Activated T-cell treated with anti-CD3 and anti-CD28 coated beads, Interleukin-2, amount 50 U/mL, for 48 hours (primary cell): Measurements from ENCODE around the gene MARCHF2.

ENCODE experiments used
- DNase-seq, 2 experiments: peaks; one replicate each; pipeline ENCODE4 v3.0.0-alpha.2; 2020

MARCHF2 gene

DNA sequence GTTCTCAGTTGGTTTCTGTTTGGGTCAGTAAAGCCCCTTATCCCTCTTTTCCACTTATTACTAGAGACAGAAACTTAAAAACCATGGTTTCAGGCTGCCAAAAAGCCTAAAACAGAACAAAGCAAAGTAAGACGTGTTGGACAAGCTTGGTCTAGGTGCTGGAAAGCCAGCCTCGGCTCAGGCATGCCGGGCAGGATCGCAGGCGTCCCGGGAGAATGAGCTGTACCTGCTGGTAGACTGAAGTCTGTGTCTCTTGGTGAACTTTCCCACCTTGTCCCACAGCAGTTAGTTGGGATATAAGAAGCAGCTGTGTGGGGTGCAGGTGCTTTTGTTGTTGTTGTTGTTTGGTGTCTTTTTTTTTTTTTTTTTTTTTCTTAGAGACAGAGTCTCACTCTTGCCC is 68.5 kb downstream of the MARCHF2 start:
- DNase-seq, result no peak

GRCh38 chr19:8482696-8483095 is 69.6 kb downstream of the MARCHF2 start:
- DNase-seq, result no peak

GRCh38 chr19:8483165-8483564 is 70.1 kb downstream of the MARCHF2 start:
- DNase-seq, result no peak

DNA sequence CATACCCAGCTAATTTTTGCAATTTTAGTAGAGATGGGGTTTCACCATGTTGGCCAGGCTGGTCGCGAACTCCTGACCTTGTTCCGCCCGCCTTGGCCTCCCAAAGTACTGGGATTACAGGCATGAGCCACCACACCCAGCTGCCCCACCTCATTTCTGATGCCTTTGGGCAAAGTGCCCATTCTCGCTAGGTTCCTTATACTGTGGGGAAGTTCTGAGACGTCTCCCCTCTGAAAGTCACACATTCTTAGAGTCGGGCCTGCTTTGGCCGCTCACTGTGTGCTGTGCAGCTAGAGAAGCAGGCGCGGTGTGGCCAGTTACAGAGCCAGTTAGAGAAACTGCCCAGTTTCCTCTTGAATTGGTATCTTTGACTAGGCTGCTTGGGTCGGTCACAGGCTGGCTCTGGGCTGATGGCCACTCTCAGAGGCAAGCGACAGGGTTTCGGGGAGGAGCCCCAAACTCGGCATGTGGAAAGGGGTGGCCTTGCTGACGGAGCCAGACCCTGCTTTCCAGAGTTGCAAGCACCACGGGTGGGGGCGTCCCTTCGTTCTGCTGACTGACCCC is 71.3 kb downstream of the MARCHF2 start:
- DNase-seq, result no peak

DNA sequence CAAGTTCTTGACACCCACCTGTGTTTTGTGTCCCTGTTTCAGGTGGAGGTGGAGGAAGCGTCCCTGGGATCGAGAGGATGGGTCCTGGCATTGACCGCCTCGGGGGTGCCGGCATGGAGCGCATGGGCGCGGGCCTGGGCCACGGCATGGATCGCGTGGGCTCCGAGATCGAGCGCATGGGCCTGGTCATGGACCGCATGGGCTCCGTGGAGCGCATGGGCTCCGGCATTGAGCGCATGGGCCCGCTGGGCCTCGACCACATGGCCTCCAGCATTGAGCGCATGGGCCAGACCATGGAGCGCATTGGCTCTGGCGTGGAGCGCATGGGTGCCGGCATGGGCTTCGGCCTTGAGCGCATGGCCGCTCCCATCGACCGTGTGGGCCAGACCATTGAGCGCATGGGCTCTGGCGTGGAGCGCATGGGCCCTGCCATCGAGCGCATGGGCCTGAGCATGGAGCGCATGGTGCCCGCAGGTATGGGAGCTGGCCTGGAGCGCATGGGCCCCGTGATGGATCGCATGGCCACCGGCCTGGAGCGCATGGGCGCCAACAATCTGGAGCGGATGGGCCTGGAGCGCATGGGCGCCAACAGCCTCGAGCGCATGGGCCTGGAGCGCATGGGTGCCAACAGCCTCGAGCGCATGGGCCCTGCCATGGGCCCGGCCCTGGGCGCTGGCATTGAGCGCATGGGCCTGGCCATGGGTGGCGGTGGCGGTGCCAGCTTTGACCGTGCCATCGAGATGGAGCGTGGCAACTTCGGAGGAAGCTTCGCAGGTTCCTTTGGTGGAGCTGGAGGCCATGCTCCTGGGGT is 72.7 kb downstream of the MARCHF2 start:
- DNase-seq, result no peak

DNA sequence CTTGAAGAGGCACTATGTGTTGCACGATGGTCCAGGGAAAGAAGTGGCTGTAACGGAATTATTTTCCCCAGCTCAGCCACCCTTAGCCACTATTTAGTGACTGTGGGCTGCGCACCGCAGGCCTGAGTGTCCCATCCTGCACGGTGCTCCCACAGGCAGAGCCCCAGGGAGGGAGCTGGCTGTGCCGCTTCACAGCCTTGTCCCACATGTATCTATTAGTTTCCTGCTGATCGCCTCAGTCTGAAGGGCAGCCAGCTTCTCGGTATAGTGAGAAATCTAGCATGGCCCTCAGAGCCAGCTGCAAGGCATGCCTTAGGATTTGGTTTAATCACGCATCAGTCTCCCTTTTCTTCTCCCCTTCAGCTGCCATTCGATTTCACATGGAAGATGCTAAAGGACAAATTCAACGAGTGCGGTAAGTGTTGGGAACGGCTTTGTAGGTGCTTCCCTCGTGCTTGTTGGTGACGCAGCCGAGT is 73.6 kb downstream of the MARCHF2 start:
- DNase-seq, result no peak

- peak; percentile 78 to 85 for DNase-seq
Observed at GRCh38 chr19:8487137-8487851, 74.2 kb downstream of the MARCHF2 start.

DNA sequence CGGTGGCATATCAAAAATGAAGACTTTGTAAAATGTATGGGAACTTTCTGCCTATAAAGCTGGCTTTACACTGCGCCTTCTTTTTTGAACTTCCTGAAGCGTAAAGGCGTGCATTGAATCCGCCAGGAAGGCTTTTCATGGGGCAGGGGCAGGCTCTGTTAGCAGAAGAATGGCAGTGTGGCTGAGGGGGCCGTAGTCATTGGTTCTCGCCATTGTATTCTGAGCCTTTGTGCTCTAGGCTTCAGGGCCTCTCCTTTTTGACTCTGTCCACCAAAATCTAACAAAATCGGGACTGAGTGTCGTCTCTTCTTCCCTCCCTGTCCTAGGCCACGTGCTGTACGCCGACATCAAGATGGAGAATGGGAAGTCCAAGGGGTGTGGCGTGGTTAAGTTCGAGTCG is 75.3 kb downstream of the MARCHF2 start:
- no peak for DNase-seq
